ENCODE data around the gene IQCK.

Gene IQCK

DNA sequence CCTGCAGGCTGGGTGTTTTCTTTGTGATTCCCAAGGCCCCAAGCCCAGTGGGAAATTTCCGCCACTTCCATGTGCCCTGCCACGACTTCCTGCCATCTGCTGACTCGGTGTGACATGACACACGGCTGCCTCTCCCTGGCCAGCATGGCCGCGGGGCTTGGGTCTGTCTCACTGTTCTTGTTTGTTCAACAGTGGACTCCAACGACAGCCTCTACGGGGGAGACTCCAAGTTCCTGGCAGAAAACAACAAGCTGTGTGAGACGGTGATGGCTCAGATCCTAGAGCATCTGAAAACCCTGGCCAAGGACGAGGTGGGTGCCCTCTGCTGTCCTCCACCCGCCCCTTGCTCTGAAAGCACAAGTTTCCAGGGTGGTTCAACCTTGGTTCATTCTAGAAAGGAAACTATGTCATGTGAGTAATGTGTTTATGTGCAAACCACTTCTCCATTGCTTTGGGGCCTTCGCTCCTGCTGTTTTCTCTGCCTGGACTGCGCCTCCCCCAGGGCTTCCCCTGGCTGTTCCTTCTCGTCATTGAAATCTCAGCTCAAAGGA, 26.8 kb upstream of the IQCK start:
- H3K27ac ChIP-seq (ENCODE audit: low read depth, low read length): no peak overlapping the region
- H3K9me2 ChIP-seq (replicated peaks; ENCODE audit: control insufficient read depth, low read length): no peaks in the 10 kb centered on the region
- H3K79me2 ChIP-seq (ENCODE audit: control insufficient read depth, low read length): no peaks in the 10 kb centered on the region
- no peaks in the 10 kb centered on the region for H3K4me1 ChIP-seq (ENCODE audit: control insufficient read depth, low read length)
- no peak overlapping the region for H3K4me3 ChIP-seq (ENCODE audit: low read length)
- TF ChIP-seq, protein P1, sequence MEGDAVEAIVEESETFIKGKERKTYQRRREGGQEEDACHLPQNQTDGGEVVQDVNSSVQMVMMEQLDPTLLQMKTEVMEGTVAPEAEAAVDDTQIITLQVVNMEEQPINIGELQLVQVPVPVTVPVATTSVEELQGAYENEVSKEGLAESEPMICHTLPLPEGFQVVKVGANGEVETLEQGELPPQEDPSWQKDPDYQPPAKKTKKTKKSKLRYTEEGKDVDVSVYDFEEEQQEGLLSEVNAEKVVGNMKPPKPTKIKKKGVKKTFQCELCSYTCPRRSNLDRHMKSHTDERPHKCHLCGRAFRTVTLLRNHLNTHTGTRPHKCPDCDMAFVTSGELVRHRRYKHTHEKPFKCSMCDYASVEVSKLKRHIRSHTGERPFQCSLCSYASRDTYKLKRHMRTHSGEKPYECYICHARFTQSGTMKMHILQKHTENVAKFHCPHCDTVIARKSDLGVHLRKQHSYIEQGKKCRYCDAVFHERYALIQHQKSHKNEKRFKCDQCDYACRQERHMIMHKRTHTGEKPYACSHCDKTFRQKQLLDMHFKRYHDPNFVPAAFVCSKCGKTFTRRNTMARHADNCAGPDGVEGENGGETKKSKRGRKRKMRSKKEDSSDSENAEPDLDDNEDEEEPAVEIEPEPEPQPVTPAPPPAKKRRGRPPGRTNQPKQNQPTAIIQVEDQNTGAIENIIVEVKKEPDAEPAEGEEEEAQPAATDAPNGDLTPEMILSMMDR (IDR thresholded peaks at IDR 0.05; ENCODE audit: low read depth, low read length, poor library complexity, severe bottlenecking): no peak
- no peak for TF ChIP-seq EZH2phosphoT487 (IDR thresholded peaks at IDR 0.05; ENCODE audit: borderline replicate concordance, low read length)
- no peaks in the 10 kb centered on the region for H4K20me1 ChIP-seq (ENCODE audit: control insufficient read depth, insufficient read depth, low read depth, low read length)
- H3K4me2 ChIP-seq (ENCODE audit: low read length): no peak overlapping the region
- no peaks in the 10 kb centered on the region for H3K27me3 ChIP-seq (ENCODE audit: control insufficient read depth, low read length)
- H3F3A ChIP-seq (ENCODE audit: control insufficient read depth, insufficient read depth): no peaks in the 10 kb centered on the region
- no peaks in the 10 kb centered on the region for H3K9me3 ChIP-seq (ENCODE audit: control insufficient read depth, insufficient read depth, low read length)
- no peaks in the 10 kb centered on the region for H3K36me3 ChIP-seq (ENCODE audit: control insufficient read depth, low read length)

DNA sequence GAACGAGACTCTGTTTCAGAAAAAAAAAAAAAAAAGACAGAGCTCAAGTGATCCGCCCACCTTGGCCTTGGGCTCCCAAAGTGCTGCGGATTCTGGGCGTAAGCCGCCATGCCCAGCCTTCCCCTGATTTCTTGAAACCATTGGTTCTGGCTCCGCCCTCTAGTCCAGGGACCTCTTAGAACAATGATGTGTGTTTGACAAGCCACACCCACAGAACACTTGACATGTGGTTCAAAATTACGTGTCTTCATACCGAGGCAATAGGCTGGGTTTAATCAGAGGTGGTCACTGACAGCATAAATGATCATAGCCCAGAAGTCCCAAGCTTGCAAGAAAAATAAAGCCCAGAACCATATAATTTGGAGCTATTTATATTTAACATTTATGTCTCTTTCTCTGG, 23.1 kb upstream of the IQCK start:
- Histone ChIP-seq H4K20me1 (ENCODE audit: control insufficient read depth, insufficient read depth, low read depth, low read length) (peaks cover 4% of the 10 kb centered on the region; the same call in 1 of the 2 replicates), H3K4me3 (ENCODE audit: low read length) (no peak overlapping the region), H3K27ac (ENCODE audit: low read depth, low read length) (no peak overlapping the region), H3K27me3 (ENCODE audit: control insufficient read depth, low read length) (no peaks in the 10 kb centered on the region), H3F3A (ENCODE audit: control insufficient read depth, insufficient read depth) (no peaks in the 10 kb centered on the region), H3K36me3 (ENCODE audit: control insufficient read depth, low read length) (peaks cover 12% of the 10 kb centered on the region), H3K4me2 (ENCODE audit: low read length) (no peak overlapping the region), H3K9me3 (ENCODE audit: control insufficient read depth, insufficient read depth, low read length) (no peaks in the 10 kb centered on the region), H3K79me2 (ENCODE audit: control insufficient read depth, low read length) (no peaks in the 10 kb centered on the region), H3K4me1 (ENCODE audit: control insufficient read depth, low read length) (no peaks in the 10 kb centered on the region), H3K9me2 (replicated peaks; ENCODE audit: control insufficient read depth, low read length) (no peaks in the 10 kb centered on the region)
- no peak for TF ChIP-seq EZH2phosphoT487 (IDR thresholded peaks at IDR 0.05; ENCODE audit: borderline replicate concordance, low read length)
- TF ChIP-seq, protein P1 (IDR thresholded peaks at IDR 0.05; ENCODE audit: low read depth, low read length, poor library complexity, severe bottlenecking): no peak

DNA sequence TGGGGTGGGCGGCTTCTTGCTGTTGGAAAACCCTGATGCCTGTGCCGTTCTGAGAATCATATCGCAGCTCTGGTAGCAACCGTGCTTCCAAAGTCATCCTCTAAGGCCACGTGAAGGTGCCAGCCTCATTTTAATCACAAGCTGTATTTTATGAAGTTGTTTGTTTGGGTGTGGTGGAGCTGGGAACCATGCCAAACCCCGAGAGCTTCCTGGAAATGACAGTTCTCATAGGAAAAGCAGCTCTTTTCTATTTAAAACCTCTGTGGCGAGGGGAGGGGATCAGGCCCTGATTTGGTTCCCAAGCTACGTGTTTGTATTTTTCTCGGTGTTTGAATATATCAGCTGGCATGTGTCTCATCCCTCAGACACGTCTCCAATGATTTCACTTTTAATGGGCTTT, 21.7 kb upstream of the IQCK start:
- Histone ChIP-seq H3K79me2 (ENCODE audit: control insufficient read depth, low read length) (no peaks in the 10 kb centered on the region), H3K4me2 (ENCODE audit: low read length) (no peak overlapping the region), H3F3A (ENCODE audit: control insufficient read depth, insufficient read depth) (no peaks in the 10 kb centered on the region), H3K27ac (ENCODE audit: low read depth, low read length) (no peak overlapping the region), H3K9me2 (replicated peaks; ENCODE audit: control insufficient read depth, low read length) (no peaks in the 10 kb centered on the region), H4K20me1 (ENCODE audit: control insufficient read depth, insufficient read depth, low read depth, low read length) (peaks cover 4% of the 10 kb centered on the region; the same call in 1 of the 2 replicates), H3K4me1 (ENCODE audit: control insufficient read depth, low read length) (no peaks in the 10 kb centered on the region), H3K36me3 (ENCODE audit: control insufficient read depth, low read length) (peaks cover 24% of the 10 kb centered on the region), H3K27me3 (ENCODE audit: control insufficient read depth, low read length) (no peaks in the 10 kb centered on the region), H3K4me3 (ENCODE audit: low read length) (no peak overlapping the region), H3K9me3 (ENCODE audit: control insufficient read depth, insufficient read depth, low read length) (no peaks in the 10 kb centered on the region)
- TF ChIP-seq EZH2phosphoT487 (IDR thresholded peaks at IDR 0.05; ENCODE audit: borderline replicate concordance, low read length): no peak
- TF ChIP-seq, protein P1 (IDR thresholded peaks at IDR 0.05; ENCODE audit: low read depth, low read length, poor library complexity, severe bottlenecking): no peak

Measured in DOHH2 (cell line).